Kidney epithelial cell (primary cell): ENCODE measurements around the gene PLD1. TPM values are rescaled to one million over a fixed set of nuclear protein-coding genes. Genes with fewer than 3 reads are reported as not detected.

ENCODE experiments used
- DNase-seq: peaks from one replicate; pipeline ENCODE4 v3.0.0-alpha.2; 2010; ENCODE audit warnings: low read depth
- H3K27me3 ChIP-seq: 2 replicates; pipeline ENCODE4 v1.6.0; 2011; ENCODE audit warnings: low read length; ENCODE audit not compliant: control insufficient read depth, insufficient read depth
- H3K36me3 ChIP-seq: 2 replicates; pipeline ENCODE4 v1.5.1; 2011; ENCODE audit warnings: low read length; ENCODE audit not compliant: control insufficient read depth, insufficient read depth
- H3K4me3 ChIP-seq: 2 replicates; pipeline ENCODE4 v1.5.1; 2011; ENCODE audit warnings: low read depth, mild to moderate bottlenecking, control low read depth, low read length
- total RNA-seq: library from RNA; depleted of rRNA; stranded (reverse); fragments of >200 nt; gene quantifications from 2 replicates; pipeline ENCODE4 v1.2.3, GENCODE V29; 2015
- TF ChIP-seq, protein P1 (sequence below): IDR thresholded peaks from 2 replicates; pipeline ENCODE4 v1.5.1; 2011; ENCODE audit warnings: mild to moderate bottlenecking, moderate library complexity, low read length, control low read depth, inconsistent platforms; ENCODE audit not compliant: insufficient read depth, poor library complexity, severe bottlenecking

Gene PLD1
- total RNA-seq, 1 donor from 2014 or later = 5.8 TPM

DNA sequence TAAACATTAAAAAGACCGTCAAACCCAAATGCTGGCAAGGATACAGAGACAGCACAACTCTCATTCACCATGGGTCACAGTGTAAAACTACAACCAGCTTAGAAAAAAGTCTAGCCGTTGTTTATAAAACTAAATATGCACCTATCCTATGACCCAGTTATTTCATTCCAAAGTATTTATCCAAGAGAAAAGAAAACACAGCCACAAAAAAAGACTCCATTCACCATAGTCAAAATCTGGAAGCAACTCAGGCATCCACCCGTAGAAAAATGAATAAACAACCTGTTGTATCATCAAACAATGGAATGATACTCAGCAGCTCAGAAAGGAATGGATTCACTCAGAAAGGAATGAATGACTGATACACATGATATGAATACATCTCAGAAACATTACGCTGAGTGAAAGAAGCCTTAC, 28.6 kb downstream of the PLD1 start:
- Histone ChIP-seq H3K4me3 (no peak overlapping the region), H3K27me3 (no peaks in the 10 kb centered on the region), H3K36me3 (no peaks in the 10 kb centered on the region)
- TF ChIP-seq, protein P1, sequence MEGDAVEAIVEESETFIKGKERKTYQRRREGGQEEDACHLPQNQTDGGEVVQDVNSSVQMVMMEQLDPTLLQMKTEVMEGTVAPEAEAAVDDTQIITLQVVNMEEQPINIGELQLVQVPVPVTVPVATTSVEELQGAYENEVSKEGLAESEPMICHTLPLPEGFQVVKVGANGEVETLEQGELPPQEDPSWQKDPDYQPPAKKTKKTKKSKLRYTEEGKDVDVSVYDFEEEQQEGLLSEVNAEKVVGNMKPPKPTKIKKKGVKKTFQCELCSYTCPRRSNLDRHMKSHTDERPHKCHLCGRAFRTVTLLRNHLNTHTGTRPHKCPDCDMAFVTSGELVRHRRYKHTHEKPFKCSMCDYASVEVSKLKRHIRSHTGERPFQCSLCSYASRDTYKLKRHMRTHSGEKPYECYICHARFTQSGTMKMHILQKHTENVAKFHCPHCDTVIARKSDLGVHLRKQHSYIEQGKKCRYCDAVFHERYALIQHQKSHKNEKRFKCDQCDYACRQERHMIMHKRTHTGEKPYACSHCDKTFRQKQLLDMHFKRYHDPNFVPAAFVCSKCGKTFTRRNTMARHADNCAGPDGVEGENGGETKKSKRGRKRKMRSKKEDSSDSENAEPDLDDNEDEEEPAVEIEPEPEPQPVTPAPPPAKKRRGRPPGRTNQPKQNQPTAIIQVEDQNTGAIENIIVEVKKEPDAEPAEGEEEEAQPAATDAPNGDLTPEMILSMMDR = no peak
- DNase-seq = no peak

- TF ChIP-seq, protein P1 = no peak
- Histone ChIP-seq H3K27me3 (no peaks in the 10 kb centered on the region), H3K36me3 (no peaks in the 10 kb centered on the region), H3K4me3 (no peak overlapping the region)
- no peak for DNase-seq
These were observed 31.8 kb downstream of the PLD1 start for GRCh38 chr3:171778493-171778892.

GRCh38 chr3:171777596-171777995, 32.7 kb downstream of the PLD1 start:
- TF ChIP-seq, protein P1 = no peak
- Histone ChIP-seq H3K36me3 (no peaks in the 10 kb centered on the region), H3K4me3 (no peak overlapping the region), H3K27me3 (no peaks in the 10 kb centered on the region)
- DNase-seq = no peak

GRCh38 chr3:171776839-171777583, 33.3 kb downstream of the PLD1 start:
- no peaks in the 10 kb centered on the region for H3K27me3 ChIP-seq
- H3K4me3 ChIP-seq = no peak overlapping the region
- H3K36me3 ChIP-seq = no peaks in the 10 kb centered on the region
- TF ChIP-seq, protein P1 = no peak
- DNase-seq = no peak

DNA sequence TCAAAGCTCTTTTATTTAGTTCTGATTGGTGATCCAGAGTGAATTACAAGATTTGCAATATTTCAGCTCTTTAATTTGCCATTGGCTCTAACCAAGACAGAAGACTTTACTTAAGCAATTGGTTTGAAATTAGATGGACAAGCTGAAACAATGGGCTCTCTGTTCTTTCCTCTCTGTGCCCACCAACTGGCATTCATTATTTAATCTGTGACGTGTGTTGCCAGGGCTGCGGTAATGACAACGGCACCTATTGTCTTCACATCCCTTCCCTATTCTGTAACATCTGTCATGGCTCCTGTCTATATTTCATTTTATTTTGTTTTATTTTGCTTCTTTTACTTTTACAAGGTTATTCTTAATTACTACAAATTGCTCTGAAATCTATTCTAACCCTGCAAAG, 33.9 kb downstream of the PLD1 start:
- no peak for DNase-seq
- Histone ChIP-seq H3K27me3 (no peaks in the 10 kb centered on the region), H3K36me3 (no peaks in the 10 kb centered on the region)

More for the DNA sequence above, 33.9 kb downstream of the PLD1 start:
- TF ChIP-seq, protein P1 = no peak
- H3K4me3 ChIP-seq = no peak overlapping the region
